NCI-H510A (cell line): Measurements from ENCODE around the gene SLC12A2.

Source experiments
- DNase-seq: peaks from one replicate; lab custom pipeline; 2025; lab: John Stamatoyannopoulos, UW

The SLC12A2 gene

GRCh38 chr5:128097224-128097623 lies 13.7 kb downstream of the SLC12A2 start:
- no peak for DNase-seq

- no peak for DNase-seq
These were observed 14.2 kb downstream of the SLC12A2 start for GRCh38 chr5:128097781-128098180.

GRCh38 chr5:128099944-128100343 lies 16.4 kb downstream of the SLC12A2 start:
- DNase-seq, result no peak

DNA sequence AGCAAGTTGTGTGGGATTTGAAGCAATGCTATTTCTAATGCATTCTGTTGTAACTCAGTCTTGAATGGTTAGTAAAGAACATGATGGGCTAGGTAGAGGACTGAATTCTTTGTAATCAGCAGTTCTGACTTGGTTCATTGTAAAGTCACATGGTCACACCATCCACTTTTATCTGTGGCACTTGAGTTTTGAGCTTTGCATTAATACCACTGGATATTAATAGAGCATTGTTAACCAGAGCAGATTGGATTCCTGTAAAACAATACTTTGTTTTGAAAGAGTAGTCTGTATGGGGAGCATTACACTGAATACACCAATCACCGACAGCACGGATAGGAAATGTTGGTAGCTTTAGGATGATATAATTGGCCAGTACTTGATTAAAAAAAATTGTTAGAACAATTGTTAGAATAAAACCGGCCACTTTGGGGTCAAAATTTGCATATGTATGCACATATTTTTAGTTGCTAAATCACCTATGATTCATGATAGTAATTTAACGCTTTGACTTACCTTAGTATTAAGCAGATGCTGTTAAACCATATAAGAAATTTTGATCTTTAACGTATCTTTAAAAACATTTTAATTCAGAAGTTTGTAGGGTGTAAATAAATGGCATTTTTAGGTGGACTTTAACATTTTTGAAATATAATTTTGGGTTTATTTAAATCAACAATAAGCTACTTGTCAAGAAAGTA lies 17.4 kb downstream of the SLC12A2 start:
- DNase-seq, result no peak

- no peak for DNase-seq
These were observed 18.1 kb downstream of the SLC12A2 start for GRCh38 chr5:128101676-128102075.

DNA sequence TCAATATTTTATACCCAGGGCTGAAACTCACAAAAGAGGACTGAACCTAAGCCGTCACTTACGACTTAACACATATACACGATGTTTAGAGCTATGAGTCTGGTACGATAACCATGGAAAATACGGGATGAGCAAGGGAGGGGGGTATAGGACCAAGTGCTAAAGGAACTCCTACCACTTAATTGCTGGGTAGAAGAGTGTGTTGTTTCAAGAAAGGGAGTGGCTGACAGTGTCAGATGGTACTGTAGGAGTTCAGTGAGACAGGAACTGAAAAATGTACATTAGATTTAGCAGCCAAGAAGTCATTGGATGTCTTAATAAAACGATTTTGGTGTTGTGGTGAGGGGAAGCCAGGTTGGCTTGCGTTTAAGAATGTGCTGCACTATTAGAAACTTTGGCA lies 21.6 kb downstream of the SLC12A2 start:
- no peak for DNase-seq

DNA sequence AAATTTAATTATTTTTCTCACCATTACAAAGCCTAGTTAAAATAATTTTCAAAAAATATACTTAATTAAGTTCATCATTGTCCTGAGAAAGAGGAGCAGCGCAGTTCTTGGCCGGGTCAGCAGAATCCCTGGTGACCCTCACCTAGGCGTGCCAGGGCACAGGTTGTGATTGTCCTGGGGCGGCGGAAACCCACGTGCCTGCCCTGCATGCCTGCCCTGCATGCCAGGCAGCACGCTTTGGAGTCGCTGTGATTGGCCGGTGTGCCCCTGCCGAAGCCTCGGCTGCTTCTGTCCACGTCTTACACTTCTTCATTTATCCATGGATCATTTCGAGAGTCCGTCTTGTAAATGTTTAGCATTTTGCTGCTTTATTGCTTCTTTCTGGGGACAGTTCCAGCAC lies 25.6 kb downstream of the SLC12A2 start:
- DNase-seq, result no peak

GRCh38 chr5:128109766-128110165 lies 26.2 kb downstream of the SLC12A2 start:
- DNase-seq, result no peak

GRCh38 chr5:128111818-128112448 lies 28.4 kb downstream of the SLC12A2 start:
- DNase-seq, result no peak

- no peak for DNase-seq
These were observed 32.9 kb downstream of the SLC12A2 start for GRCh38 chr5:128116445-128116844.

DNA sequence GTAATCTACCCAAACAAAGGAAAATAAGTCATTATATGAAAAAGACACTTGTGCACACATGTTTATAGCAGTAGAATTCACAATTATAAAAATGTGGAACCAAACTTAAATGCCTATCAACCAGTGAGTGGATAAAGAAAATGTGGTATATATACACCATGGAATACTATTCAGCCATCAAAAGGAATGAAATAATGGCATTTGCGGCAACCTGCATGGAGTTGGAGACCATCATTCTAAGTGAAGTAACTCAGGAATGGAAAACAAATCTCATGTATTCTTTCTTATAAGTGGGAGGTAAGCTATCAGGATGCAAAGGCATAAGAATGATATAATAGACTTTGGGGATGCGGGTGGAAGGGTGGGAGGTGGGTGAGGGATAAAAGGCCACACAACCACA lies 34.6 kb downstream of the SLC12A2 start:
- no peak for DNase-seq

- no peak for DNase-seq
These were observed 38.1 kb downstream of the SLC12A2 start for GRCh38 chr5:128121651-128122050.

GRCh38 chr5:128123936-128124335 lies 40.4 kb downstream of the SLC12A2 start:
- no peak for DNase-seq

GRCh38 chr5:128126241-128126640 lies 42.7 kb downstream of the SLC12A2 start:
- DNase-seq, result no peak

GRCh38 chr5:128132499-128132898 lies 48.9 kb downstream of the SLC12A2 start:
- DNase-seq, result no peak

DNA sequence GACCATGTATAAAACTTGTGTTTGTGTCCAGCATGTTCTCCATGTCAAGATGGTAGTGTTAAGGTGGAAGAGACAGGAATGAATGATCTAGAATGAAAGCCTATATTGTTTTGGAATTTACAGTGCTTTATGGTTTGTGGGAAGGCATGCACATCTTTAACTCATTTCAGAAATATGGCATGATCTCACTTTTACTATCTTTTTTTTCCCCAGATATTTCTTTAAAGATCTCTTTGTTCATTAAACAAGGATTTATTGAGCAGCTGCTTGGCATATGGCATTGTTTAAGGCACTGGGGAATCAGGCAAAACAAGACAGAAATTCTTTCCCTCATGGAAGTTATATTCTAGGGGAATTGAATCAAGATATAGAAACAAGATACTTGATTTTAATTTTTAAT lies 51.7 kb downstream of the SLC12A2 start:
- DNase-seq, result no peak

- no peak for DNase-seq
These were observed 60.3 kb downstream of the SLC12A2 start for GRCh38 chr5:128143911-128144310.

DNA sequence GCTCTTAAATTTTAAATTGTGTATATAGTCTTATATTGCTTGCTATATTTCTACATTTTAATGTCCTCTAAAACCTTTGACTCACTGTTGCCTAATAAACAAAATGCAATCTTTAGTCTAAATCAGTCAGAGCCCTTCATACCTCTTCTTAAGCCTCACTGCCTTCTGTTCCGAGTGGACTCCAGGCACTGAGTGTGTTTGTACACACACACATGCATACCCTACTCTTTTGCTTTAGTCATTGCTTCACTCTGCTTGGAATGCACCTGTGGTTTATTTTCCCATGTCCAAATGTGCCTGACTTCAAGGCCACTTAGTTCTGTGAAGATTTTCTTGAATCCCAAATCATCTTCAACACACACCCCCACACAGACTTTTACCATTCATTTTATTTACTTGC lies 60.9 kb downstream of the SLC12A2 start:
- no peak for DNase-seq

DNA sequence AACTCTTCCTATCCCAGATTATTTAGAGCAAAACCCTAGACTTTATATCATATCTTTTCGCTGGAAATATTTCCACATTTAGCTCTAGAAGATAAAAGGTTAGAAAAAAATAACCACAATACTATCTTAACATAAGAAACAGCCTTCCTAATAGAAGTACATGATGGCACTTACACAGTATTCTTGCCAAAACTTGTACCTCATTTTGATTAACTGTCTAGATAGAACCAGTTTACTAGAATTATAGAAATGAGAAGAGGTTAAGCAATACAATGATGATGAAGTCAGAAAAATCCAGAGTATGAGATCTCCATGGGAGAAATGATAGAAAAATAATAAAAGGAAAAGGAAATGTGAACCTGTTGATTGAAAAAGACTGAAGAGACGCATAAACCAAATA lies 63.1 kb downstream of the SLC12A2 start:
- no peak for DNase-seq

- DNase-seq, result no peak
These were observed 71.4 kb downstream of the SLC12A2 start for GRCh38 chr5:128154943-128155342.

- DNase-seq, result no peak
These were observed 72.2 kb downstream of the SLC12A2 start for GRCh38 chr5:128155776-128156175.

GRCh38 chr5:128156521-128156920 lies 73.0 kb downstream of the SLC12A2 start:
- no peak for DNase-seq

DNA sequence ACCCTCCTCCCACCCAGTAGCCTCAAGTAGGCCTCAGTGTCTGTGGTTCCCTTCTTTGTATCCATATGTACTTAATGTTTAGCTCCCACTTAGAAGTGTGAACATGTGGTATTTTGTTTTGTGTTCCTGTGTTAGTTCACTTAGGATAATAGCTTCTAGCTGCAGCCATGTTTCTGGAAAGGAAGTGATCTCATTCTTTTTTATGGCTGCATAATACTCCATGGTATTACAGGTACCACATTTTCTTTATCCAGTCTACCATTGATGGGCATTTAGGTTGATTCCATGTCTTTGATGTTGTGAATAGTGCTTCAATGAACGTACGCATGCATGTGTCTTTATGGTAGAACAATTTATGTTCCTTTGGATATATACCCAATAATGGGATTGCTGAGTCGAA lies 74.8 kb downstream of the SLC12A2 start:
- DNase-seq, result no peak

DNA sequence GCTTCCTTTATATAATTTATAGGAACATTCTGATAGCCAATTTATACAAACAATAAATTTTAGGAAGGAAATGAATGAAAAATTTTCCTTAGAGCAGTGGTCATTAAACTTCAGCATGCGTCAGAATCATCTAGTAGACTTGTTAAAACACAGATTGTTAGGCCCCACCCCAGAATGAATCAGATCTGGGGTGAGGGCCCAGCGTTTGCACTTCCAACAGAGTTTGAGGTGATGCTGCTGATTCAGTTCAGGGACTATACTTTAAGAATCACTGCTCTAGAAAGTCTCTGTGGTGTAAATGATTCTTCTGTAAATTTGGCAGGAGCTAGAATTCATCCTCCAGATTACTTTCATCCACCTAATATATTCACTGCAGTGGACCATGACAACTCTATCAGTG lies 80.4 kb downstream of the SLC12A2 start:
- DNase-seq, result no peak
